Measurements from ENCODE around the gene NXPH4. TPM values are rescaled to one million over a fixed set of nuclear protein-coding genes. Genes with fewer than 3 reads are reported as not detected.

Gene NXPH4
- total and polyA plus RNA-seq, 10 of the 15 experiments (the other 5 are each of a cell fraction or from before 2014, with no cell fraction given), result 0.03 to 0.26 TPM; not detected in 8

DNA sequence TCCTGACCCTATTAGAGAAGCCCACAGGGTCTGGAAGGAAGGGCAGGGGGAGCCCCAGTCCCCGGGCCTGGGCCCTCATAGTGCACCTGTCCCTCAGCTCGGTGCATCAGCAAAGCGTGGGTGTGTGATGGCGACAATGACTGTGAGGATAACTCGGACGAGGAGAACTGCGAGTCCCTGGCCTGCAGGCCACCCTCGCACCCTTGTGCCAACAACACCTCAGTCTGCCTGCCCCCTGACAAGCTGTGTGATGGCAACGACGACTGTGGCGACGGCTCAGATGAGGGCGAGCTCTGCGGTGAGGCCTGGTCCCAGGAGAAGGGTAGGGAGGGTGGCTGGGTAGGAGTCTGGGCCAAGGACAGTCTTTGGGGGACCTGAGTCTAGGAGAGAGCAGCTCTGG, 42.9 kb upstream of the NXPH4 start:
- Histone ChIP-seq H3K27me3 (replicated peaks in 1 of 2; ENCODE audit: control insufficient read depth in 2 of 2, insufficient read depth in 2 of 2, low read length in 1 of 2) (no peaks in the 10 kb centered on the region), H3K79me2 (ENCODE audit: control insufficient read depth, insufficient read depth, low read length) (no peaks in the 10 kb centered on the region), H3K27ac (ENCODE audit: control insufficient read depth, insufficient read depth) (no peak overlapping the region), H3K4me1 (ENCODE audit: control insufficient read depth, insufficient read depth, low read length) (no peaks in the 10 kb centered on the region), H3K9ac (ENCODE audit: control insufficient read depth, insufficient read depth, low read length) (no peak overlapping the region), H4K20me1 (ENCODE audit: control insufficient read depth, insufficient read depth) (no peaks in the 10 kb centered on the region; the same call in none of the 2 replicates), H3K4me3 (no peak overlapping the region), H3K36me3 (ENCODE audit: control insufficient read depth in 2 of 2, insufficient read depth in 2 of 2, low read length in 1 of 2) (no peaks in the 10 kb centered on the region), H3K9me3 (replicated peaks; ENCODE audit: control insufficient read depth, insufficient read depth, low read length) (no peaks in the 10 kb centered on the region), H3K4me2 (ENCODE audit: control insufficient read depth, insufficient read depth) (no peak overlapping the region), H2AFZ (ENCODE audit: control insufficient read depth, low read depth, low read length) (no peak overlapping the region)
- ChIA-PET CTCF (interaction anchor here (0.6 to 5.4 kb wide), 10 partner anchors 13 to 484 kb away, joined by 3 to 66 read pairs (median 6); partner anchors contain the start of gene LRP1), SMC1A (ENCODE audit: uncharacterized antibody, unreplicated experiment) (interaction anchor here (1.3 to 1.7 kb wide), 2 partner anchors 45 to 50 kb away, joined by 3 to 6 read pairs; partner anchors contain the start of gene LRP1), RAD21 (ENCODE audit: unreplicated experiment) (interaction anchor here (1.0 to 3.4 kb wide), 2 partner anchors 46 to 50 kb away, joined by 4 to 13 read pairs; partner anchors contain the start of gene LRP1), POLR2A (interaction anchor here (1.6 kb wide), 1 partner anchor 12 kb away, joined by 3 read pairs; no protein-coding TSS in a partner anchor)
- in situ Hi-C loops (cut with MboI) (no loop called here), intact Hi-C loops (cut with micrococcal nuclease; ENCODE audit: unreplicated experiment) (loop anchor here (1.0 kb wide), 1 partner anchor 49 kb away; no protein-coding TSS in a partner anchor)
- no TSS peak for BruUV-seq (replicated peaks)
- ATAC-seq, result no peak
- WGBS (ENCODE audit: insufficient coverage, insufficient replicate concordance, low lambda C conversion rate, missing lambda C conversion rate), result 62% methylated on average over 14 of the region's 14 CpGs
- FAIRE-seq, result no peak
- TF ChIP-seq, protein P1, sequence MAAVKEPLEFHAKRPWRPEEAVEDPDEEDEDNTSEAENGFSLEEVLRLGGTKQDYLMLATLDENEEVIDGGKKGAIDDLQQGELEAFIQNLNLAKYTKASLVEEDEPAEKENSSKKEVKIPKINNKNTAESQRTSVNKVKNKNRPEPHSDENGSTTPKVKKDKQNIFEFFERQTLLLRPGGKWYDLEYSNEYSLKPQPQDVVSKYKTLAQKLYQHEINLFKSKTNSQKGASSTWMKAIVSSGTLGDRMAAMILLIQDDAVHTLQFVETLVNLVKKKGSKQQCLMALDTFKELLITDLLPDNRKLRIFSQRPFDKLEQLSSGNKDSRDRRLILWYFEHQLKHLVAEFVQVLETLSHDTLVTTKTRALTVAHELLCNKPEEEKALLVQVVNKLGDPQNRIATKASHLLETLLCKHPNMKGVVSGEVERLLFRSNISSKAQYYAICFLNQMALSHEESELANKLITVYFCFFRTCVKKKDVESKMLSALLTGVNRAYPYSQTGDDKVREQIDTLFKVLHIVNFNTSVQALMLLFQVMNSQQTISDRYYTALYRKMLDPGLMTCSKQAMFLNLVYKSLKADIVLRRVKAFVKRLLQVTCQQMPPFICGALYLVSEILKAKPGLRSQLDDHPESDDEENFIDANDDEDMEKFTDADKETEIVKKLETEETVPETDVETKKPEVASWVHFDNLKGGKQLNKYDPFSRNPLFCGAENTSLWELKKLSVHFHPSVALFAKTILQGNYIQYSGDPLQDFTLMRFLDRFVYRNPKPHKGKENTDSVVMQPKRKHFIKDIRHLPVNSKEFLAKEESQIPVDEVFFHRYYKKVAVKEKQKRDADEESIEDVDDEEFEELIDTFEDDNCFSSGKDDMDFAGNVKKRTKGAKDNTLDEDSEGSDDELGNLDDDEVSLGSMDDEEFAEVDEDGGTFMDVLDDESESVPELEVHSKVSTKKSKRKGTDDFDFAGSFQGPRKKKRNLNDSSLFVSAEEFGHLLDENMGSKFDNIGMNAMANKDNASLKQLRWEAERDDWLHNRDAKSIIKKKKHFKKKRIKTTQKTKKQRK (IDR thresholded peaks at IDR 0.05; ENCODE audit: low read depth, low read length), result no peak
- TF ChIP-seq, protein P2, sequence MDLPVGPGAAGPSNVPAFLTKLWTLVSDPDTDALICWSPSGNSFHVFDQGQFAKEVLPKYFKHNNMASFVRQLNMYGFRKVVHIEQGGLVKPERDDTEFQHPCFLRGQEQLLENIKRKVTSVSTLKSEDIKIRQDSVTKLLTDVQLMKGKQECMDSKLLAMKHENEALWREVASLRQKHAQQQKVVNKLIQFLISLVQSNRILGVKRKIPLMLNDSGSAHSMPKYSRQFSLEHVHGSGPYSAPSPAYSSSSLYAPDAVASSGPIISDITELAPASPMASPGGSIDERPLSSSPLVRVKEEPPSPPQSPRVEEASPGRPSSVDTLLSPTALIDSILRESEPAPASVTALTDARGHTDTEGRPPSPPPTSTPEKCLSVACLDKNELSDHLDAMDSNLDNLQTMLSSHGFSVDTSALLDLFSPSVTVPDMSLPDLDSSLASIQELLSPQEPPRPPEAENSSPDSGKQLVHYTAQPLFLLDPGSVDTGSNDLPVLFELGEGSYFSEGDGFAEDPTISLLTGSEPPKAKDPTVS (IDR thresholded peaks at IDR 0.05; ENCODE audit: low read depth, low read length), result no peak
- TF ChIP-seq BCL11A (IDR thresholded peaks at IDR 0.05; ENCODE audit: low read depth, low read length) (no peak), TARDBP (IDR thresholded peaks at IDR 0.05; ENCODE audit: borderline replicate concordance) (no peak), KLF5 (IDR thresholded peaks at IDR 0.05; ENCODE audit: partially characterized antibody) (no peak), ZNF207 (IDR thresholded peaks at IDR 0.05; ENCODE audit: borderline replicate concordance) (no peak), MYB (IDR thresholded peaks at IDR 0.05; ENCODE audit: borderline replicate concordance, low read depth, low read length) (no peak), RCOR1 (conservative IDR thresholded peaks at IDR 0.05; ENCODE audit: low read depth, low read length) (no peak)
- TF ChIP-seq, protein P3, sequence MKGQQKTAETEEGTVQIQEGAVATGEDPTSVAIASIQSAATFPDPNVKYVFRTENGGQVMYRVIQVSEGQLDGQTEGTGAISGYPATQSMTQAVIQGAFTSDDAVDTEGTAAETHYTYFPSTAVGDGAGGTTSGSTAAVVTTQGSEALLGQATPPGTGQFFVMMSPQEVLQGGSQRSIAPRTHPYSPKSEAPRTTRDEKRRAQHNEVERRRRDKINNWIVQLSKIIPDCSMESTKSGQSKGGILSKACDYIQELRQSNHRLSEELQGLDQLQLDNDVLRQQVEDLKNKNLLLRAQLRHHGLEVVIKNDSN (IDR thresholded peaks at IDR 0.05; ENCODE audit: borderline replicate concordance, extremely low read length, insufficient read depth, low read depth, low read length), result no peak
- DNase-seq (ENCODE audit: low read depth, low spot score), result no peak
